Stimulated activated CD8-positive, alpha-beta memory T cell treated with anti-CD3 and anti-CD28 coated beads, Interleukin-7, amount 100 ng/mL, for 1 hour (primary cell): ENCODE measurements around the gene NUDT4.
"Not testable (repeated sequence)": the region's sequence is repeated elsewhere in the genome, so short reads cannot be mapped to it uniquely, and the experiment has no call there.

Experiments
- DNase-seq, 2 donors: peaks; one replicate each; pipeline ENCODE4 v3.0.0-alpha.2; 2020; ENCODE audit warnings: low read depth in 2 of 2

NUDT4 gene

DNA sequence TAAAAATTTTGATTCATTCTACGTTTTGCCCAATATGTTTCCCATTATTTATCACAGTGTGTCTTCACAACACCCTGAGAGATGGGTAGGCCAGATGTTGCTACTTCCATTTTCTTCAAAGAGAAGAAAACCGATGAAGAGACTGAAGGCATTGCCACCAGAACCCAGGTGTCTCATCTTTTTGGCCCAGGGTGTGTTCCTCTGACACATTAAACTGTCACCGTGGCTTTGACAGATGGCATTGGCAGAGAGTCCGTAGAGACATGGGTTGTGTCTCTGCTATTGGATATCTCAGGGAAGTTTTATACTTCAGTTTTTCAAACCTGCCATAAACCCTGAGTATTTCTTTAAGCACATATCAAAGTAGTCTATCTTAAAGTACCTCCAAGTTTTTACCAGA, 11.3 kb upstream of the NUDT4 start:
- no peak for DNase-seq

DNA sequence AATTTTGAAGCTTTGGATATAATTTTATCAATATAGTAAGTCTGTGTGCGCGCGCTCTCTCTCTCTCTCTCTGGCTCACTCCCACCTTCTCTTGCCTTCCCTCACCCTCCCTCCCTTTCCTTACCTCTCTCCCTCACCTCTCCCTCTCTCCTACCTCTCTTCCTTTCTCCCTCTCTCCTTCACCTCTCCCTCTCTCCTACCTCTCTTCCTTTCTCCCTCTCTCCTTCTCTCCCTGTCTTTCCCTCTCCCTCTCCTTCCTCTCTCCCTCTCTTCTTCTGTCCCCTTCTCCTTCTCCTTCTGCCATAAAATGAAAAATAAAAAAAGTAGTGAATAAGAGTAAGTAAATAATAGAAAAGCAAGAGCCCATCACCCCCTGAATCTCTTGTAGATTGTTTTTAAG, 9.0 kb upstream of the NUDT4 start:
- DNase-seq: no peak

DNA sequence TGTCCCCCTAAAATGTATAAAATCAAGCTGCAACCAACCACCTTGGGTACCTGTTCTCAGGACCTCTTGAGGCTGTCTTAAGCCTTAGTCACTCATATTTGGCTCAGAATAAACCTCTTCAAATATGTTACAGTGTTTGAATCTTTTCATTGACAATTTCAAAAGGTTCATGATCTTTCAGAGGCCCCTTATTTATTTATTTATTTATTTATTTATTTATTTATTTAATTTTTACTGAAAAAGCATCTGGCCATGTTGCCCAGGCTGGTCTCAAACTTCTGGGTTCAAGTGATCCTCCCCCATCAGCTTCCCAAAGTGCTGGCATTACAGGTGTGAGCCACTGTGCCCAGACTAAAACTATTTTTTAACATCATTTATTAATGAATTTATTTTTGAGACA, 8.2 kb upstream of the NUDT4 start:
- no peak for DNase-seq

DNA sequence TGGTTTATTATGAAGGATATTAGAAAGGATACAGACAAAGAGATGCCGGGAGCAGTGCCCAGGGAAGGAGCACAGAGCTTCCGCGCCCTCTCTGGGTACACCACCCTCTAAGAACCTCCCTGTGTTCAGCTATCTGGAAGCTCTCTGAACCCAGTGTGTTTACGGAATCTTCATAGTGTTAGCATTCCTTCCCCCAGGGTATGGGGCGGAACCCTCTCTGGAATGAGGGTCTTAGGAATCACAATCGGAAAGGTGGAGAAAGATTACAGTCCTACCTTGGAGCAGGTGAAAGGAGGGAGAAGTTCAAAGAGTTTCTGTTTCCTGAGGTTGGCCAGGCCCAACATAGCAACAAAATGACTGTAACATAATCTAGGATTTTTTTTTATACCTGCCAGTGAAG, 6.8 kb upstream of the NUDT4 start:
- DNase-seq: no peak

DNA sequence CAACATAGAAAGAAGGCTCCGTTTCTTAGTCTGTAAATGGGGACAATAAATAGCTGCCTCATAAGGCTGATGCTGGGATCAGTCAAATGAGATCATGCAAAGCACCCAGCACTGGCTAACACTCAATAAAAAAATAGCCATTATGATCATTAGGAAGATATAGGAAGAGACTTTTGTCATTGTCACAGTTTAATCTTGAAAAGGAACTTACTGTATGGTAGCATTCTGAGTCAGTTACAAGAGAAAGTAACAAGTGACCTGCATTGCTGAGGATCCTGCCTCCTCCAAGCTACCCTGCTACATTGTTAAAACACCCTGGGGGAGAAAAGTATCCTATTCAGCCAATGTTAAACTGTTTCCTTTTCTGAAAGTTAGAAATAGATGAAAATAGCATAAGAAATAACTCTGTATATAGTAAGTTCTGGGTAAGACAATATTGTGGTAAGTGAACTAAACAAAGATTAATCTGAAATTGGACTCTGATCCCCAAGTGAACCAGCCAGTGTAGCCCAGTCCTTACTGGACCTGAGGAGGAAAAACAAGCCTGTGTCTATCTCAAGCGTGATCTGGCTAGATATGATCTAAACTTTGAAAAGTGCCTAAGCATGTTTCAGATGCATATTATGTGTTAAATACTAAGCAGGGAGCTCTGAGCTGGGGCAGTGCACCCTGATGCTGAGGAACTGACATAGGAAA, 3.6 kb upstream of the NUDT4 start:
- DNase-seq: no peak

DNA sequence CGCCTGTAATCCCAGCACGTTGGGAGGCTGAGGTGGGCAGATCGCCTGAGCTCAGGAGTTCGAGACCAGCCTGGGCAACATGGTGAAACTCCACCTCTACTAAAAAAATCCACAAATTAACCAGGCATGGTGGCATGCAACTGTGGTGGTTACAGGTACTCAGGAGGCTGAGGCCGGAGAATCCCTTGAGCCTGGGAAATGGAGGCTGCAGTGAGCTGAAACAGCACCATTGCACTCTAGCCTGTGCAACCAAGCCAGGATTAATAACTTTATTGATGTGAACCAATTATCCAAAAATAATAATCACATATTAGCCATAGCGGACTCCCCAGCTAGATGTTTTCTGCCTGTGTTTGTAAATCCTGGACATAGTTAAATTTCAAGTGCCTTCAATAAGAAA, 1.8 kb upstream of the NUDT4 start:
- no peak for DNase-seq

DNA sequence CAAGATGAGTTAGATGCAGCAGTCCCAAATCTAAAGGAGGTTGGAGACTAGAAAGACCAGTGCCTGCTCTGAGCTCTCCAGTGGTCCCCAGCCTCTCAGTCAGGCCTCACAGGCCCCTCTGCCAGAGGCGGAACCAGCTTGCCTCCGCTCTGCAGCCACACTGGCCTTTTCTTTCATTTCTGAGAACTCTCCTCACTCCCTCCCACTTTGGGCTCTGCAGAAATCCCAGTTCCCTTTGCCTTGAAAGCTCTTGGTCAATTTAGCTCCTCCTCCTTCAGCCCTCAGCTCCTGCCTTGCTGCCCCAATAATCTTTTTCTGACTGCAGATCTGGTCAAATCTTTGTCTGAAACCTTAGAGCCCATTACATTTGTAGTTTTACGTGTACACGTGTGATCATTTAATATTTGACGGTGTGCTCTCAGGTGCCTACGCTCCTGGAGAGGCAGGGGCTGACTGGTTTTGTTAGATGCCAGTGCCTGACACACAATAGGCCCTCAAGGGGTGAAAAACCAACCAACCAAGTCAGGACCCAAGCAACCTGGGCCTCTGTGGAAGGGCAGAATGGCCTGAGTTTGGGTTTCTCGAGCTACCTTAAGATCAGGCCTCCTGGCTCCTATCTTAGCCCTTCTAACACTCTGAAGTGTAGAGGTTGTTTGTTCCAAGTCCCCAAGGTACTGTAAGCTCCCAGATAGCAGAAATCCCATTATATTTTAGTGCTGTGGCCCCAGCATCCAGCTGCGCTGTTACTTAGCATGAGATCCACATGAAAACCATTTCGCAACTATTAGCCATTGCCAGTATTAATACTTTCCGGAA, 1.1 kb upstream of the NUDT4 start:
- no peak for DNase-seq

DNA sequence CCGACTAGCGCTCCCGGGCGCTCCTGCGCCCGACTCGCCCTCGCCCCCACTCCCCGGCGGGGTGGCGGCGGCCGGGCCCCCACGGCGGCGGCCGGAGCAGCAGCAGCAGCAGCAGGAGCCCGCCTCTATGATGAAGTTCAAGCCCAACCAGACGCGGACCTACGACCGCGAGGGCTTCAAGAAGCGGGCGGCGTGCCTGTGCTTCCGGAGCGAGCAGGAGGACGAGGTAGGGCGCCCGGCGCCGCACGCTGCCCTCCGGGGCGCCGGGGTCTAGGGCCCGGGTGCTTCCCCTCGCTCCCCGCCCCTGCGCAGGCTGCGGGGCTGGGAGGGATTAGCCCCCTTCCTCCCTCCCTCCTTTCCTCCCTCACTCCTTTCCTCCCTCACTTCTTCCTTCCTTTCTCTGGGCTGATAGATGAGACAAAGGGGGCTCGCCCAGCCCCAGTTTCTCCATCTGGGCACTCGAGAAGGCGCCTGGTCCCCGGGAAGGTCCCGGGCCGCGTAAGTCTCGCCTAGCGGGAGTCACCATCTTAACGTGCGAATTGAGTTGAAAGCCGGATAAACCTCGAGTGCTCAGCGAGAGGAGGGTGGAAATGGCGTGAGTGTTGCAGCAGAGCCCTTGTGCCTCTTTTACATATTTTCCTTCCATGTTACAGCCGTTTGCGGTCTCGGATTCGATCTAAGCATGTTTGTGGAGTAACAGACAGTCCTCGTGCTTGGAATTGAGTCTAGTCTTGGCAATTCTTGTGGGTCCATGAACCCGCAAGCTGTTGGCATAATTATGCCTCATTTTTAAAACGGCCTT, 672 bp downstream of the NUDT4 start:
- DNase-seq: peak; percentile 22 to 24

DNA sequence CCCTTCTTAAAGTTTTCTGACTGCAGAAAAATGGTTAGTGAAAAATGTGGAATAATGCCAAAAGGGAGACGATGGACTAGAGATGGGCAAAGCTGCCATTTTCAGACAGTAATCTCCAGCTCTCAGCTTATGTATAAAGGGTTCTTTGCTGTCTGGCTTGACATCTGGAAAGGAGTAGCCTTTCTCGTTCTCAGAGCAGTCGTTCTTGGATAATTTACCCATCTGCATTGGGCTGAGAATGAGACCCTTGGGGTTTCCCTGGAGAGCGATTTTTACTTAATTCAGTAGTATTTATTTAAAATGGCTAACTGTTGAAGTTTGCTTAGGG, 1.2 kb downstream of the NUDT4 start:
- DNase-seq: no peak

DNA sequence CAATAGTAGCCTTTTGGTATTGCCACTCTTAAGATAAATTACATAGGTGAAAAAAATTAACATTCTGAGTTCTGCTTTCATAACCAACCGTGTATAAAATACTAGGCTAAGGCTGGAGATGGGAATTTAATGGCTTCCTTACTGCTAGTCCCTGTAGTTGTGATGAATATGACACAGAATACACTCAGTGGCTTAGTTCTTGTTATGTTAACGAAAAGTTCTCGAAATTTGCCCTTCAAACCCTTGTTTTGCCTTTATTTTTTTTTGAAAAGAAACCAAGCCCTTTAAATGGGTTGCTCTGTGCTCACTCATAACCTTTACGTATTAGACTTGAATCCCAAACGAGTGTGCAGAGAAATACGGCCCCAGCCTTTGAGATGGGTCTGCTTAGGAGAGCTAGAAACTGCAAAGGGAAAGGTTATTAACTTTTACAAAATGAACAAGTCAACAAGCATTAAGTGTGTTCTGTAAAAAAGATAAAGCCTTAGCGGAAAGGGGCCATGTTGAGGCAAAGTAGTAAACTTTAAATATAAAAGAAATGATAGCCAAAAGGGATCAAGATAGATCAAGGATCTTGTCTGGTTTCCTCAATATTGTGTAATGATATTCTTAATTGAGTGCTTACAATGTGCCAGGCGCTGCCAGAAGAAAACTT, 1.7 kb downstream of the NUDT4 start:
- DNase-seq: no peak

DNA sequence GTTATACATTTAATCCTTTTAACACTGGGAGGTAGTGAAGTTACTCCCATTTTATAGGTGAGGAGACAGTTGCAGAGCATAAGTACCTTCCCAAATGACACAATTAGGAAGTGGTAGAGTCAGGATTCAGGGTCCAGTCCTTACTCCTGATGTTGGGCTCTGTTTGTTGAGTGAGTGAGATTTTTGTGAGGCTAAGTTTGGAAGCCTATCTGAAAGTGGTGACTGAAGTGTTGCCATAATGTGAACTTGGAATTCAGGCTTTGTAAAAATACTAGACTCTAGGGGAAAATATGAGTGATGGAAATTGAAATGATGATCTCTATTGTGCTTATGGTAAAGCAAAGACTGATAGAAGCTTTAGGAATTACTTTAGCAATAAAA, 2.2 kb downstream of the NUDT4 start:
- no peak for DNase-seq

DNA sequence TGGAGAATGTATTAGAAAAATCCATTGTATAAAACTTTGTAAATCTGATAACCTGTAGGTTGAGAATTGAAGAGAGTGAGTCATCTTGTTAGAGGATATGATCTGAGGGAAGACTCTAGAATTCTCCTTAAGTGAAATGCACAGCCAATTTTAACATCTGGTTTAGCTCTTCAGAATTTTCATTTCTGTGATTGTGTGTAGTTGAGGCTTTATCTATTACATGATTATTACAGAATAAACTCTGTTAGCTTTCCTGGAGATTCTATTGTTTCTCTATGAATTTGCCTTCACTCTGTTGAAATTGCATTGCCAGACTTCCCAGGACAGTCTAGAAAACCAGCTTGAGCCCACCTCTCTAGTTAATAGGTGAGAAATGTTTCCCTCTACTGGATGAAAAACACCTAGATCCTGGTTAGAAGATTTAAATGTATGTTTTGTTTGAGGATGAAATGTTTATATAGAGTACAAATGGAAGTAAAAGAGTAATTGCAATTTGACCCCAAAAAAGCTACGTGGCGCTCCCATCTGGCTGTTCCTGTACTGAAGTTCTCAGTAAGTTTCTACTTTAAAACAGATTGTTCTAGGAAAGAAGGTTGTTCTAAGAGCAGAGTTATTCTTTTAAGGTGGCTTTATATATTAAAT, 2.9 kb downstream of the NUDT4 start:
- DNase-seq: no peak

DNA sequence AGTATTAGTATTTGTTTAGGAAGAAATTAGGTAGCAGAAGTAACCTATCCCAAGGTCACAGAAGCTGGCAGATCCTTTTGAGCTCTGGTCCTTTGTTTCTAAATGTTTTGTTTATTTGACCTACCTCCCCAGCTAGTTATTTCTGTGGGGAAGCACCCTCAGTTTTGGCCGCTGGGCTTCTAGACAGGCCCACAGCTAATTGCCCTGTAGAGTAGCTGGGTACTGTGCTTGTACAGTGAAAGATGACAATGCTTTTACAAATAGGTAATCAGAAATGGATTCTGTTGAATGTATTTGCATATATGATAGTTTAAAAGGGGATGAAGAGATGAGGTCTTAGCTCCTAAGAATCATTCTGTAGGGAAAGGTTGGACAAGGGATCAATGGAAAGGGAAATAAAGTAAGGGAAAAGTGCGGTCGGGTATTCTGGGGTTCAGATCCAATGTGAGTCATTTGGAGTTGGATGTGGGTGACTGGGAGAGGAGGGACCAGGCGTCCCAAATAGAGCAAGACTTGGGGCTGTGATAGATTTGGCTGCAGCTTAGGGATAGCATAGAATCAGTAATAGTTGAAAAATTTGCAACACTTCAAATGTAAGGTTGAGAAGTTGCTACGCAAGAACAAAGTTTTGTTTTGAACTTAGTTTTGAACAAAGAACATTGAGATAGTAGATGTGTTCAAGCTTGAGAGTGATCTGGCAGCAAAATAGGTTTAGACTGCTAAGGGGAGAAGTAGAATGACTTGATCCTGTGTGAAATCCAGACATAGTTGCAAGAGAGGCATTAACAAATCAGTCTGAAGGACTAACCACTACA, 3.6 kb downstream of the NUDT4 start:
- DNase-seq: no peak

DNA sequence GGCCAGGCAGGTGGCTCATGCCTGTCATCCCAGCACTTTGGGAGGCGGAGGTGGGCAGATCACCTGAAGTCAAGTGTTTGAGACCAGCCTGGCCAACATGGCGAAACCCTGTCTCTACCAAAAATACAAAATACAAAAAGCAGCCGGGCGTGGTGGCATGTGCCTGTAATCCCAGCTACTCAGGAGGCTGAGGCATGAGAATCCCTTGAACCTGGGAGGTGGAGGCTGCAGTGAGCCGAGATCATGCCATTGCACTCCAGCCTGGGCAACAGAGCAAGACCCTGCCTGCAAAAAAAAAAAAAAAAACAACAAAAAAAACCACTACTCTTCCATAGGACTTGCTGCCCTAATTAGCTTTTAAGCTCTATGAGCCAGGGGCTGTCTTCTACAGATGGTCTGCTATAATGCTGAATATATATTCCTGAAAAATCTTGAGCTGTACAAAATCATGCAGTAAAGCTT, 4.3 kb downstream of the NUDT4 start:
- not testable (repeated sequence) for DNase-seq

DNA sequence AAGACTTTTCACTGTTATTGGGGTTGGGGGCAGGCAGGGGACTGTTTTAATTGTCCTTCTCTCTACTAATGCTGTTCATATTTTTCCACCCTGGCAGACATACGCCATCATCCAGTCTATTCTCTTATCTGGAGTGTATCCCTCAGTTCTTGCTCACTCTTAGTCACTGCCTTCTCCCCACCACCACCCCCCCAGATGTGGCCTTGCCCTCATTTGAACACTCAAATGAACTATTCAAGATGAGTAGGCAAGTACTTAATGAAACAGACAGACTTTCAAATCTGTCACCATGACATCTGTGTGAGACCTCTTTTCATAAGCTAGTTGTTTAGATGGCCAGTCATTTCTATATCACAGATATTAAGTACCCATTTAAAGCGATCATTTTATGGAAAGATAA, 10.1 kb downstream of the NUDT4 start:
- no peak for DNase-seq

DNA sequence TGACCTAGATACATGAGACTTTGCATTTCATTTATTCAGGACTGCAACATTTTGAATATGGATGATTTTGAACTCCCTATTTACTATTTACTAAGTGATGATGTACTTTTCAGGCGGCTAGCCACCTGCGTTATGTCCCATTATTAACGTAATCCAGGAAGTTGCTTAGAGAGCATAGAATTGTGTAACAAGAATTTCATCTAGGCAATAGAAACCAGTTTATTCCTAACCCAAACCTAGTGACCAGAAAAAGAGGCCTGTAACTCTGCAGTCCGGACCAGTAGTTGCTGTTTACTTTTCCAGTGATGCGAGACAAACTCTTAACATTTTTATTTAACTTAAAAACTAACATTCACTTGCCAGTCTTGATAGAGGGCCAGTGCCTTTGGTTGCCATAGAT, 12.3 kb downstream of the NUDT4 start:
- no peak for DNase-seq

DNA sequence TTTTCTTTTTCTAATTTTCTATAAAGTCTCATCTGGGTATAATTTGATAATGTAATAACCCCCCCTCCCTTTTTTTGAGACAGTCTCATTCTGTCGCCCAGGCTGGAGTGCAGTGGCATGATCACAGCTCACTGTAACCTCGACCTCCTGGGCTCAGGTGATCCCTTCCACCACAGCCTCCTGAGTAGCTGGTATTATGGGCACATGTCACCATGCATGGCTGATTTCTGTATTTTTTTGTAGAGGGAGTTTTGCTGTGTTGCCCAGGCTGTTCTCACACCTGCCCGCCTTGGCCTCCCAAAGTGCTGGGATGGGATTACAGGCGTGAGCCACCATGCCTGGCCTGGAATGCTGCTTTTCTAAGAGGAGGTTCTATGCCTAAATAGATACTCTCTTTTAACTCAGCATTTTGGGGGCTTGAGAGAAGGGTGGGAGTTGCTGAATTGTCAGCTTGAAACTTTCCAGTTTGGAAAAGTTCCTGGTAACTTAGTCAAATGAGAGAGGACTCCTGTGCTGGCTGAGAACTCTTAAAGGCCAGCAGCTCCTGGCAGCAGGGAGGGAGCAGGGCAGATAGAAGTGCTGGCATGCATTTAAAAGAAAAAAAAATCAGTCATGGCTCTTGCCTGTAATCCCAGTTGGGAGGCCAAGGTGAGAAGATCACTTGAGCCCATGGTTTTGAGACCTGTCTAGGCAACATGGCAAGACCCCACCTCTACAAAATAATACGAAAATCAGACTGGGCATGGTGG, 13.0 kb downstream of the NUDT4 start:
- no peak for DNase-seq

DNA sequence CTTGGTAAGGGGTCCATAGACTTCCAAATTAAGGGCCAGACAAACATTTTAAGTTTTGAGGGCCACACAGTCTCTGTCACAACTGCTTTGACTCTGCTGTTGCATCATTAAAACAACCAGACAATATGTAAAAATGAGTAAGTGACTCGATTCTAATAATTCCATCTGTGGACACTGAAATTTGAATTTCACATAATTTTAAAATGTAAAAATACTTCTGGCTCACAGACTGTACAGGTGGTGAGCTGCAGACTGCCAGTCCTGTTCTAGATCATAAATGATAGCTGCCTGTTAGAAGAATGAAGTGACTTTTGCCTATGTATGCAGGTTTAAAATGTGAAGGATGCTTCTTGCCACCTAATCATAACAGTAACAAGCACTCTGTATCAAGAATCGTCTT, 15.7 kb downstream of the NUDT4 start:
- DNase-seq: no peak

DNA sequence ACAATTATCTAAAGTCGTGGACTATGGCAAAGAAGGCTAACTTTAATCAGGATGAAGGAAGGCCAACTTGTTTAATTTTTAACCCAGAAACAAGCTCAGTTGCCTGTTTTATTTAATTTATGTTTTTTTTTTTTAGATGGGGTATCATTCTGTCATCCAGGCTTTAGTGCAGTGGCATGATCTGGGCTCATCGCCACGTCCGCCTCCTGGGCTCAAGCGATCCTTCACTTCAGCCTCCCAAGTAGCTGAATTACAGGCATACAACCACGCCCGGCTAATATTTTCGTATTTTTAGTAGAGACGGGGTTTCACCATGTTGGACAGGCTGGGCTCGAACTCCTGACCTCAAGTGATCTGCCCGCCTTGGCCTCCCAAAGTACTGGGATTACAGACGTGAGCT, 19.7 kb downstream of the NUDT4 start:
- DNase-seq: no peak

DNA sequence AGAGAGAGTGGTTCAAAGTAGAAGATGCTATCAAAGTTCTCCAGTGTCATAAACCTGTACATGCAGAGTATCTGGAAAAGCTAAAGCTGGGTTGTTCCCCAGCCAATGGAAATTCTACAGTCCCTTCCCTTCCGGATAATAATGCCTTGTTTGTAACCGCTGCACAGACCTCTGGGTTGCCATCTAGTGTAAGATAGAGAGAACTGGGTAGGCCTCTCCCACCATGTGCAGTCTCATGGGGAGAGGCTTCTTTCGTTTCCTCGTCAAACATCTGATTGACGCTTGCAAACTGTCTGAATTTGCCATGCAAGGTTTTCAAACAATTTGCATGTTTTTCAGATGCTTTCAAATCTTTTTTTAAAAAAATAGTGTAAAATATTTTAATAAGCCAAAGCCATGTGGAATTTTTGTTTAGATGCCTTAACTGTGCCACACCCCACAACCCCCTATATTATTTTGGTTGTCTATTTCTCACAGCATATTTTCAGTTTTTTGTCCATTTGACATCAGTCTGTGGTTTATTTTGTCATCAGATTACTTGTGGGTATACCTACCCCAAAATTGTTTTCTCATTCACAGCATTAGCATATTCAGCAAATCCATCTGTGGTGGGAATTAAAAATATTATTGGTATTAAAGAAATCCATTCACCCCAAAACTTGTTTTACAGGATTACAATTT, 21.6 kb downstream of the NUDT4 start:
- DNase-seq: not testable (repeated sequence)
